Muscle of leg (tissue), 11 donors: Measurements from ENCODE around the gene TGM4. TPM values are rescaled to one million over a fixed set of nuclear protein-coding genes. Genes with fewer than 3 reads are reported as not detected.
"Not testable (repeated sequence)": the region's sequence is repeated elsewhere in the genome, so short reads cannot be mapped to it uniquely, and the experiment has no call there.

Experiments used
- DNase-seq: peaks from one replicate; pipeline ENCODE4 v3.0.0; 2013
- H3K27ac ChIP-seq: one replicate; pipeline ENCODE4 v1.5.1; 2013; ENCODE audit warnings: mild to moderate bottlenecking, low read length, control low read depth
- H3K27me3 ChIP-seq: one replicate; pipeline ENCODE4 v1.6.1; 2013; ENCODE audit warnings: low read length; ENCODE audit not compliant: control insufficient read depth, insufficient read depth
- H3K36me3 ChIP-seq: one replicate; pipeline ENCODE4 v1.6.1; 2013; ENCODE audit warnings: low read length; ENCODE audit not compliant: control insufficient read depth, insufficient read depth
- H3K4me1 ChIP-seq: one replicate; pipeline ENCODE4 v1.6.1; 2013; ENCODE audit warnings: low read length; ENCODE audit not compliant: control insufficient read depth, insufficient read depth
- H3K4me3 ChIP-seq: one replicate; pipeline ENCODE4 v1.5.1; 2013; ENCODE audit warnings: low read length, control low read depth
- H3K9me3 ChIP-seq: replicated peaks from 2 replicates; pipeline ENCODE4 v1.6.1; 2013; ENCODE audit warnings: low read depth, low read length; ENCODE audit not compliant: control insufficient read depth
- WGBS: methylation state at CpG from one replicate; pipeline ENCODE4 v1.1.5; 2013; ENCODE audit warnings: missing lambda C conversion rate; ENCODE audit not compliant: insufficient coverage; 5-methylcytosine and 5-hydroxymethylcytosine counted together
- polyA plus RNA-seq, 8 donors: library from polyadenylated mRNA; unstranded; fragments of 120-200 nt; gene quantifications; one replicate each; pipeline versions ENCODE4 v1.2.1 to v1.2.3, GENCODE V29; 2013; ENCODE audit warnings: inconsistent platforms in 1 of 8, low replicate concordance in 1 of 8; ENCODE audit not compliant: insufficient read length in 8 of 8, insufficient read depth in 1 of 8
- total RNA-seq: library from RNA; stranded (reverse); fragments of 120-200 nt; gene quantifications from one replicate; pipeline ENCODE4 v1.2.4, GENCODE V29; 2013

TGM4 gene
- total and polyA plus RNA-seq, 9 donors, result 0.04 to 0.28 (median 0.06) TPM; not detected in 3

GRCh38 chr3:44942202-44942921, 68.0 kb downstream of the TGM4 start:
- no peak overlapping the region for H3K27ac ChIP-seq

DNA sequence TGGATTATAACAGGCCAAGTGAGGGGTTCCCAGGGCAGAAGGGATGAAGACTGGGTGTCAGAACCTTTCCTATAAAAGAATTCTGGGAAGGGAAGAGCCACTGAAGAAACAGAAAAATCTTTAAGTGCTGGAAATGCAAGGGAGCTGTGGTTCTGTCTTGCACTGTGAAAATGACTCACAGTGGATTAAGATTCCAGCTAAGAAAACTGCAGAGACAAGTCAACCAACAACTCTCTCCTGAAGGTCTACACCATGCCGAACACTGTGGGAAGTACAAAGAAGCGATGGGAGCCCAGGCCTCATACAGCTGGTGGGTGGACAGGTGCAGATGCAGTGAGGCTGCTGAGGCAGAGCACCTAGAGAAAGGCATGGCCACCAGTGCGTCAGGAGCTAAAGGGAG, 73.8 kb downstream of the TGM4 start:
- Histone ChIP-seq H3K4me3 (no peak overlapping the region), H3K27ac (no peak overlapping the region), H3K4me1 (no peaks in the 10 kb centered on the region), H3K9me3 (no peaks in the 10 kb centered on the region), H3K36me3 (peaks cover 16% of the 10 kb centered on the region), H3K27me3 (no peaks in the 10 kb centered on the region)
- no peak for DNase-seq
- WGBS, result 100% methylated on average over 3 of the region's 3 CpGs

More at GRCh38 chr3:44942202-44942921, 68.0 kb downstream of the TGM4 start:
- H3K9me3 ChIP-seq, result no peaks in the 10 kb centered on the region
- peaks cover 63% of the 10 kb centered on the region for H3K36me3 ChIP-seq
- no peak for DNase-seq
- no peaks in the 10 kb centered on the region for H3K4me1 ChIP-seq
- no peaks in the 10 kb centered on the region for H3K27me3 ChIP-seq
- 98% methylated on average over 4 of the region's 9 CpGs for WGBS
- H3K4me3 ChIP-seq, result no peak overlapping the region

DNA sequence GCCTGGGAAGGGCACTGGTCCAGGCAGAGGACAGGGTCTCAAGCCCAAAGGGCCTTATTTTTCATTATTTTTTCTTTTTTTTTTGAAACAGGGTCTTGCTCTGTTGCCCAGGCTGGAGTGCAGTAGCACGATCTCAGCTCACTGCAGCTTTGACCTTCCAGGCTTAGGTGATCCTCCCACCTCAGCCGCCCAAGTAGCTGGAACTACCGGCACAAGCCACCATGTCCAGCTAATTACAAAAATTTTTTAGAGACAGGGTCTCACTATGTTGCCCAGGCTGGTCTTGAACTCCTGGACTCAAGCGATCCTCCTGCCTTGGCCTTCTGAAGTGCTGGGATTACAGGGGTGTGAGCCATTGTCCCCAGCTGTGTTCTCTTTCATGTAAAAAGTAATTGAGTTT, 75.4 kb downstream of the TGM4 start:
- not testable (repeated sequence) for DNase-seq, H3K4me1 ChIP-seq, H3K9me3 ChIP-seq, H3K27me3 ChIP-seq, H3K4me3 ChIP-seq, H3K27ac ChIP-seq
- peaks cover 16% of the 10 kb centered on the region for H3K36me3 ChIP-seq
- WGBS, result 100% methylated on average over 1 of the region's 4 CpGs

DNA sequence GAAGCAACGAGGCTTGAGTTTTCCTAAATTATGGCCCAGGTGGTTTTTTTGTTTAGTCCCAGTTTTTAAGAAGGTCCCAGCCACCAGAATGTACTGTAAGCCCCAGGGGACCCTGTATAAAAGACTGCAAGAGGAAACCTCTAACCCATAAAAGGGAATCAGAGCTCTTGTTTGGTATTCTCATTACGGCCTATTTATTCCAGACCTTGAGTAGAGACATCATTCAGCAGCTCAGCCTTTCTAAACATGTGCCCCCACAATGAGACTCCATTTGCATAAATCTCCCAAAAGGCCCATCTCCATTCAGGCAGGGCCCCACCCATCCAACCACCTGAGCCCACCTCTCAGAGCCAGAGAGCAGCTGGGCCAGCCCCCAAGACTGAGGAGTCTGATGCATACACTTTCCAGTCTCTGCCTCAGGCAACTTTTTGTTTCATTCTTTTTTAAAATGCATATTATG, 75.9 kb downstream of the TGM4 start:
- Histone ChIP-seq H3K36me3 (peaks cover 11% of the 10 kb centered on the region), H3K27me3 (no peaks in the 10 kb centered on the region), H3K9me3 (no peaks in the 10 kb centered on the region), H3K27ac (no peak overlapping the region), H3K4me3 (no peak overlapping the region), H3K4me1 (no peaks in the 10 kb centered on the region)
- DNase-seq, result peak; percentile 20
- whole genome bisulfite sequencing, result 86% methylated on average over 1 of the region's 2 CpGs

DNA sequence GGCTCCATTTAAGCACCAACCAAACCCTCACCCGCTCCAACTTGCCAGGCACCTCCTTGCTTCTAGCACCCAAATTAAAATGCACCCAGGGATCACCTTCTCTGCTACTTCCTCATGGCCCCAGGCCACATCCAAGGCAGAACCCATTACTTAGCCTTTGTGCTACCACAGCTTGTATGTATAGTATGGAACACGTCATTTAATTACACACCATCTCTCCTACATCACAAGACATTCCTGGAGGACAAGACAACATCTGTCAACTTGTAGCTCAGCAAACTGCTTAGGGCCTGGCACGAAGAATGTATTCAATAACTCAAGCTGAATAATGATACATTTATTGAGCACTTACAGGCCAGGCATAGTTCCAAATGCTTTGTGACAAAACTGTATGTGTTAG, 78.3 kb downstream of the TGM4 start:
- H3K9me3 ChIP-seq, result no peaks in the 10 kb centered on the region
- WGBS, result no CpG with 5 or more reads among the region's 3 CpGs

GRCh38 chr3:44954304-44954703, 79.9 kb downstream of the TGM4 start:
- Histone ChIP-seq H3K4me1 (no peaks in the 10 kb centered on the region), H3K27me3 (no peaks in the 10 kb centered on the region), H3K36me3 (peaks cover 33% of the 10 kb centered on the region), H3K9me3 (no peaks in the 10 kb centered on the region), H3K27ac (no peak overlapping the region), H3K4me3 (no peak overlapping the region)
- no CpG with 5 or more reads among the region's 5 CpGs for WGBS
- no peak for DNase-seq

More for the DNA sequence above, 78.3 kb downstream of the TGM4 start:
- no peaks in the 10 kb centered on the region for H3K4me1 ChIP-seq
- no peak overlapping the region for H3K27ac ChIP-seq
- H3K36me3 ChIP-seq, result peaks cover 19% of the 10 kb centered on the region
- H3K4me3 ChIP-seq, result no peak overlapping the region
- no peaks in the 10 kb centered on the region for H3K27me3 ChIP-seq
- DNase-seq, result no peak

DNA sequence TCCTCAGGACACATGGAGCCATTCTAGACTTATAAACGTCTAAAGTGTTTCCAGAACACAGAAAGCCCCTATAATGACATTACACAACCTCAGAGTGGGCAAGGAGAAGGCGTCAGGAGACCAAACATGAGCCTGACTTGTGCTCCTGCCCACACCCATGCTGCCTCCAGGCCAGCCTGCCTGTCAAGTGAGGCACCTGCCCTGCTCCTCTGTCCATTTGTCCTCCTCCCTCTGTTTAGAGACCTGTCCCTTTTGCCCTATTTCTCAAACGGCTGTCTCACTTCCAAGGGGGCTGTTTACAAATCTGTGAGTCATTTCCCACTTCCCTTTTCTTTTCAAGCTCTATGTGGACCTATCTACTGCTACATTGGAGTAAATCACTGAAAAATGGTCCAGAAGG, 80.6 kb downstream of the TGM4 start:
- H3K9me3 ChIP-seq, result no peaks in the 10 kb centered on the region
- H3K36me3 ChIP-seq, result peaks cover 33% of the 10 kb centered on the region
- no peaks in the 10 kb centered on the region for H3K27me3 ChIP-seq
- WGBS, result 83% methylated on average over 1 of the region's 3 CpGs
- H3K4me1 ChIP-seq, result no peaks in the 10 kb centered on the region
- DNase-seq, result no peak
- H3K4me3 ChIP-seq, result no peak overlapping the region
- H3K27ac ChIP-seq, result no peak overlapping the region

GRCh38 chr3:44955917-44956316, 81.5 kb downstream of the TGM4 start:
- H3K27ac ChIP-seq, result no peak overlapping the region
- DNase-seq, result no peak
- no peak overlapping the region for H3K4me3 ChIP-seq
- H3K36me3 ChIP-seq, result peaks cover 33% of the 10 kb centered on the region
- WGBS, result no CpG with 5 or more reads among the region's 1 CpG
- H3K27me3 ChIP-seq, result no peaks in the 10 kb centered on the region
- H3K9me3 ChIP-seq, result no peaks in the 10 kb centered on the region
- H3K4me1 ChIP-seq, result no peaks in the 10 kb centered on the region

DNA sequence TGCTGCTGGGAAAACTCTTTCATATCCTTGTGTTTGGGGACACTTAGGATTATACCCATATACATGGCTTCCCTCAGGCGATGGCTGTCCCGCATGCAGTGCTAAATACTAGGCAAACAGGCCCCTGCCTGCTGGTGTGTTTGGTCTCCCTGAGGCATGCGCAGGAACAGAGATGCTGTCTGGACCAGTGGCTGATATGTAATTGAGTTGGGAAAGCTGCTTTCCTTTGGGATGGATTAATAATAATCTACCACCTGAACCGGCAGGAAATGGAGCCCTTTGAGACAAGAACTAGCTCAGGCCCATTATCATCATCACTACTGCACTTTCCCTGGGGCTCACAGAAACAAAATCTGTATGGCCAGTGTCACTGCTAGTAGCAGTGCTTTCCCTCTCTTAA, 83.6 kb downstream of the TGM4 start:
- peaks cover 33% of the 10 kb centered on the region for H3K36me3 ChIP-seq
- H3K27me3 ChIP-seq, result no peaks in the 10 kb centered on the region
- 70% methylated on average over 2 of the region's 4 CpGs for WGBS
- no peaks in the 10 kb centered on the region for H3K4me1 ChIP-seq
- no peak overlapping the region for H3K4me3 ChIP-seq
- no peak for DNase-seq
- H3K27ac ChIP-seq, result no peak overlapping the region
- no peaks in the 10 kb centered on the region for H3K9me3 ChIP-seq

DNA sequence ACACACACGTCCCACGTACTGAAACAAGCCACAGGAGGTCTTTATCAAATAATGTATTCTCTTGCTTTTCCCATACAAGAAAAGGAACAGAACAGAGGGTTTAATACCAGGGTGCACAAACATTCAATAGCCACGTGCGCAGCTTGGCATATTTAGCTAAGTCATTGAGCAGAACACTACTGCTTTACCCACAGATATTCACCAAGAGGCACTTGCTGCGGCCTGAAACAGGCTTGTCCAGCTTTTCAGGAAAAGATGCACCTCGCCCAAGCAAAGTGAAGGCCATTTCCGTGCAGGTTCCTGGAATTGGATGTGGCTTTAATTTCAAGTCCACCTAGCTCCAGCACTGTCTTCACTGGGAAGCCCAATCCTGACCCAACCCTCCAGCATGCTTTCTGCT, 84.0 kb downstream of the TGM4 start:
- no peak overlapping the region for H3K4me3 ChIP-seq
- peaks cover 33% of the 10 kb centered on the region for H3K36me3 ChIP-seq
- H3K27me3 ChIP-seq, result no peaks in the 10 kb centered on the region
- H3K27ac ChIP-seq, result no peak overlapping the region
- H3K9me3 ChIP-seq, result no peaks in the 10 kb centered on the region
- 88% methylated on average over 2 of the region's 7 CpGs for WGBS
- H3K4me1 ChIP-seq, result no peaks in the 10 kb centered on the region
- no peak for DNase-seq
